Hypothalamus (tissue), 51 donors: ENCODE measurements around the gene FMN1.

ENCODE experiments used
- DNase-seq, 51 donors: peaks; one replicate each; lab custom pipeline; 2025; lab: John Stamatoyannopoulos, UW

The FMN1 gene

DNA sequence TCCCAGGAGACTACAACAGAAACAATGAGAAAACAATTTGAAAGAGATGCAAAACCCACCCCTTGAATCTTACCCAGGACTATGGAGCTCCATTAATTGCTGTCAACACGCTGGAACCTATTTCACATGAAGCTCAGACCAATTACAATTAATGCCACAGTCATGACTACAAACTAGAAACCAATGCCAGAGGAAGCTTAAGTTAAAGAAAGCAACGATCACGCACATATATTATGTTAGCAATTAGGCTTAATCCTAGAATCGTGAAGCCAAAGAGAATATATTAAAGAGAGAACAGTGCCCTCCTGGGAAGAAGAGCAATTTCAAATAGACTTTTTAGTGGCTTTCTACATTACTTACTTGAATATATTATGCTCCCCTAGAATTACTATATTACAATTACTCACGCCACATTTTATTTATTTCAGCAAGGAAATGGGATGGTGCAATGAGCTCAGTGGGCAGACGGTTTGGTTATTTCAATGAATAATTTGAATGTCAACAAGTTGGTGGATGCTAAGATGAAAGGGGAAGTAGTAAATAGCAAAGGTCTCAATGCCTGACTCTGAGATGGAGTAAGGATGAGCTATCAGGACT is 351.2 kb downstream of the FMN1 start:
- DNase-seq = no peak

GRCh38 chr15:32842081-32842480 is 352.4 kb downstream of the FMN1 start:
- DNase-seq = no peak

GRCh38 chr15:32840507-32841245 is 353.8 kb downstream of the FMN1 start:
- DNase-seq = no peak

DNA sequence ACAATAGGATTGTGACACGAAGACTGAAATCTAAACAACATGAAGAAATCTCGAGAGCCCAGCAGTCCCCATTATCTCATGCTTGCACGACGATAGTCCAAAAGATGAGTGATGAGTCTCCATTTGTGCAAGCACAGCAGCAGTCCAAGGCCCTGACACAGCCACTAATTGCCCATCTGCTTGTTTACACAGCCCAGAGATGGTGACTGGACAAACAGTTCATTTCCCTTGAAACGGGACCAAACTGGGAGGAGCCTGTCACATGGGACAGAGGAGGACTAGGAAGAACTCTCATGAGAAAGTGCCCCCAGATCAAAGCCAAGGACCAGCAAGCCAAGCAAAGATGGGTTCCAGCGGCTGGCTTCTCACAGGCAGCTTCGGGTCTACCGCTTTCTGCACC is 355.7 kb downstream of the FMN1 start:
- peak in 34 of 51 donors; percentile 2 to 82 (median 26) for DNase-seq

DNA sequence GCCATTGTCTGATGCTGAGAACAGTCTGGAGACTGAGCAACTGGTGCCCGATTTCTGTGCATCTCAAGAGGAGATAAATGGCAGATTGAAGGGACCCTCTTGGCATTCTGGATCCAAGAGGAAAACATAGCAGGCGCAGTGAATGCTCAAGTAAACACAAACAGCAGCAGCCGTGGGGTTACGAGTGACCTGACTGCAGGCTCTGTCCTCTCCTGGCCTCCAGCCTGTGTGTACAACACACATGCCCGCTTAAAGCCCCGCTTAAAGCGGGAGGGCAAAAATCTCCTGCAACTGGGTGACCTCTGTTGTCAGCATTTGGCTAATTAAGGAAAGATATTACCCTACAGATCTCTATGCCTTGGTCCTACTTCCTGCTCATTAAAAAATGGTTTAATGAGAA is 356.2 kb downstream of the FMN1 start:
- DNase-seq = peak in 19 of 51 donors; percentile 0 to 63 (median 14)

GRCh38 chr15:32837935-32838334 is 356.6 kb downstream of the FMN1 start:
- no peak for DNase-seq

DNA sequence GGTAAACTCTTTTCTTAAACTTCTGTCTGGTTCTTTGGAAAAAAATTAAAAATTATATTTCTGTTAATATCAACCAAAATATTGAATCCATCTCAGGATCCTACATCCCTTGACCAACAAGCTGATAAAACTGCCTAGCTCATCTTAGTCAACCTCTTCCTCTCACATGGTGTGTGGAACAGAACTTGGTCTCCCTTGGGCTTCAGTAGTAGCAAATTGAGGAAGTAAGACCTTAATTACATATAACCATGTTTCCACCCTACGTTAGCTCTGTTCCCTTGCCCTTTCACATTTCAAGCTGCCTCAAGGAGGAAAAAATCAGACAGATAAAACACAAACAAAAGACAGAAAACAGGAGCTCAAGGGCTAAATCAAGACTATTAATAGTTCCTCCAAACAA is 360.4 kb downstream of the FMN1 start:
- no peak for DNase-seq

- DNase-seq = no peak
Observed at GRCh38 chr15:32833379-32833821, 361.1 kb downstream of the FMN1 start.

- no peak for DNase-seq
Observed at GRCh38 chr15:32831485-32831884, 363.0 kb downstream of the FMN1 start.

DNA sequence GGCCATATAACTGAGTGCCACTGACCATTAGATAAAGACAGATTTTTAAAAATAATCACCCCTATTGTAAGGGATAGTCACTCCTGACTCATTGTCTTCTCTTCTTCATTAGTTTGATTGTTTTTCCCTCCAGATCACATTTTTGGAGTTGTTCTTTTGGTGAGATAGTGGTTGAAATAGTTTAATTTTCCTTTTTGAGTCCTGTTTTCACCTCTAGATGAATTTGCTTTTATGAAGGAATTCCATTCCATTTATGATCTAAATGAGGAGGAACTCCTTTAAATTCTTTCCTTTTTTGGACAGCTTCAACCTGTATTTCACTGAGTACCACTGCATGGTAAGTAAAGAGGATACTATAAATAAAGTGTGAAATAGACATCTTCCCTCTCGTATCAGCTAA is 364.3 kb downstream of the FMN1 start:
- no peak for DNase-seq

GRCh38 chr15:32829436-32829835 is 365.1 kb downstream of the FMN1 start:
- no peak for DNase-seq

- no peak for DNase-seq
Observed at GRCh38 chr15:32828507-32829186, 365.9 kb downstream of the FMN1 start.

DNA sequence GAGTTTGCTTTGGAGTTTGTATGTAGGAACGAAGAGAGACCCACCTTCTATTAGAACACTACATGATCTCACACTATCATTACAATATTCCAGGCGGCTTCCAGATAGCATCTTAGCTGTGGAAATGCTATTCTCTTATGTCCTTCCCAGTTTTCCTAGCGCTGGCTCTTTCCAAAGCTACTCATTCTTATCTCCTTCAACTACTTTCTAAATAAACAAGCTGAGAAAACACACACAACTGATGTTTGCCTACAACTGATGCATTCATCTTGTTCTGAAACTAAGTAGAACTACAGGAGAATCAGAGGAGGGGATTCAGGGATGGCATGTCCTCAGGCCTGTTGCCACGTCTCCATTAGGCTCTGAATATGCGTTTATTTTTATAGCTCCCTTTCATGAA is 367.8 kb downstream of the FMN1 start:
- no peak for DNase-seq

DNA sequence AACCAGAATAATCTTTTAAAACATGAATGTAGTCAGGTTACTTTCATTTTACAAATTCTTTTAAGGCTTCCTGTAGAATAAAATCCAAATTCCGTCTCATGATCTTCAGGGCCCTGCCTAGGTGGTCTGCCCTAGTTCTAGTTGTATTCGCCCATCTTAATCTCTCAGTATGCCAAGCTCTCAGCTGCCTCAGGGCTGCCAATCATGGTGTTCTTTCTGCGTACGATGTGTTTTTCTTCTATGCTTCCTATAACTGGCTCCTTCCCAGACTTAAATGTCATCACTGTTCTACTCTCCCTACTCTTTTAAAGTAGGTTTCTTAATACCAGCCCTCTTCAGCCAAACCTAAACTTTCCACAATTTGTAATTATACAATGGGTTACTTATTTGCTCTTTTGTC is 369.3 kb downstream of the FMN1 start:
- no peak for DNase-seq

DNA sequence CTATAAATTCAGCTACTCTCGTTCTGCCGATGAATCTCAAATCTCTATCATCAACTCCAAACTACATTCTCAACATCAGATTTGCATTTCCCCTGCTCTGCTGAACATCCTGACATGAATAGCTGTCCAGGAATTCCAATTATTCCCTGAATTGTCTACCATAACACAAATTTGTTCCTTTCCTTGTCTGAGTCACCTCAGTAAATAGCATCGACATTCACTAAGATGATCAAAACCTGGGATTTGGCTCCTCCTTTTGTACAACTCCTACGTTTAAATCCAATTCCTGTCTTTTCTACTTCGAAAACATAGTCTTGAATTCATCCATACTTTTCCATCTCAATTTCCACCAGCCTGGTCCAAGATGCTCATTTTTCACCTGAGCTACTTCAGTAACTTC is 369.7 kb downstream of the FMN1 start:
- no peak for DNase-seq

GRCh38 chr15:32823750-32824149 is 370.8 kb downstream of the FMN1 start:
- no peak for DNase-seq

DNA sequence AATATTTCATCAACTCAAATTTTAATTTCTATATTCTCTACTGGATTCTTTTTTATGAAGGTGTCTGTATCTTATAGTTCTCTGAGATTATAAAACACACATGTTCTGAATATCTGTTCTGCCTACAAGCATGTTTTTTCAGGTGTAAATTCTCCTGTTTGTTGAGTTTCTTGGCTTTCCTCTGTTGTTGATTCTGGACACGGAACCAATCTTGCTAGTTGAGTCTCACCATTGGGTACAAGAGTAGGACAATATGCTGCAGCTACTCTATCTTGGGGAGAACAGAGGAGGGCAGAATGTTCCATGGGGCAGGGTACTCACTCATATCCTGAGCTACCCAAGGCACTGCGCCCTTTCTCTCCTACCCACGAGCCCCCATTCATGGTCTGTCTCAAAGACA is 371.8 kb downstream of the FMN1 start:
- no peak for DNase-seq

DNA sequence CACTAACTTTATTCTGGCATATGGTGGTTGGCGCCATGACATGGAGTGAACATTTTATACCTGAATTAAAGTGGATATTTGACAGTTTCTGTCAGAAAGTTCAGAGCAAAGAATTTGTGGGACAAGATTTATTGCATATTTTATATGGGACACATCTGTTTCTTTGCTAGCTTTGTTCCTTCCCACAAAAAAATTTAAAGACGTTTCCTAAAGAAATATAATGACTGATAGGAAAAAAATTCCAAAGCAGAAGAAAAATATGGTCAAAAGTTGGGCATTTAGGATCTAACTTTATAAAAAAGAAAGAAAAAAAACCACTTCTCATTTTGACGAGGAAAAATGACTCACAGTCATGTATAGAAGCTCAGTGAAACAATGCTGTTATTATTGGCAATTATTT is 375.1 kb downstream of the FMN1 start:
- DNase-seq = no peak

DNA sequence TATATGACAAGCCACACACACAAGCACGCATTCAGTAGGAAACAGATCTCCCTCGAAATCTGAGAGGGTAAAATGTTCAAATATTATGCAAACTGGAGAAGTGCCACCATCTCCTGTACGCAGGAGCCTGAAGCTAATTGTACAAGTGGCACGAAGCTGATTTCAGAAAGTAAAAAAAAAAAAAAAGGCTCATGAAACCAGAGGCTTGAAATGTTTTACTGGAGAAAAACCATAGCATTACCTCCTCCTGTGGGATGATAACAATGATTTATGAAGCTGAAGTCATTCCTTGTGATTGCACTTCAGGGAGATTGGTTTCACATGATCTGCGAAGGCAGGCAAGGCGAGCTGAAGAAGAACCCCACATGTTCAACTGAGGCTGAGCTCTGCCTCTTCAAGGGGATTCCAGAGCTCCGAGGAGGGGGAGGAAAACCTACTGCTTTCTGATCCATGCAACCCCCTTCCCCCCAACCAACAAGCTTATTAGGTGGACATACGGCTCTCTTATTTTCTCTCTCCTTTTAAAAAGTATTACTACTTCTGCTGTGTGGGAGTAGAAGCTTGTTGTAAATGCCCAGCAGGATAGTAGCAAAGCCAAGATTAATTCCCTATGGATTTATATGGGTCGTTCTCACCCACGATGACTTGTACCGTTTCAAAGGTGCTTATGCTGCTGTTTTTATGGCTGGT is 375.6 kb downstream of the FMN1 start:
- DNase-seq = no peak

GRCh38 chr15:32817577-32817976 is 376.9 kb downstream of the FMN1 start:
- no peak for DNase-seq

DNA sequence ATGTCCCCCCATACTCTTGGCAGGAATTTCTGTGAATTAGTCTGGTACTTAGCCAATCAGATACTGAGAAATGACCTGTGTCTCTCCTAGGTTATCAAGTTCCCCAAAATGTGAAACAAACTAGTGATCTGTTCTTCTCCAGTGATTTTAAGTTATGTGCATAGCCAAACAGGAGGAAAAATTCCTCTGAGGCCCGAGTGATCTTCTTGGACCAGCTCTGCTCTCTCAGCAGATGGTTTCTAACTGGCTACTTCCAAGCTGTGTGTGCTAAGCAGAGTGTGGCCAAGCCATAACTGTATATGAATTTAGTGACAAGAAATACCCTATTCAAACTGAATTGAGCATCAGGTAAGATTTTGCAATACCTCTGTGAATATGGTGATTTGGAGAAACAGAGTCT is 387.2 kb downstream of the FMN1 start:
- no peak for DNase-seq
